ENCODE results near the gene LRRC72.
"Not testable (repeated sequence)": the region's sequence is repeated elsewhere in the genome, so short reads cannot be mapped to it uniquely, and the experiment has no call there.

The LRRC72 gene

GRCh38 chr7:16502303-16502702 is 24.3 kb upstream of the LRRC72 start:
- Histone ChIP-seq H3K36me3 (ENCODE audit: control insufficient read depth in 1 of 2, insufficient read depth in 2 of 2, low read length in 2 of 2) (no peaks in the 10 kb centered on the region), H3K27ac (ENCODE audit: low read depth, low read length) (no peak overlapping the region), H3K27me3 (ENCODE audit: control insufficient read depth in 1 of 2, insufficient read depth in 2 of 2, low read length in 2 of 2) (no peaks in the 10 kb centered on the region), H3K9me3 (ENCODE audit: control insufficient read depth in 1 of 2, low read length in 2 of 2) (no peaks in the 10 kb centered on the region), H3K9ac (ENCODE audit: low read depth in 1 of 2, low read length in 2 of 2) (no peak overlapping the region), H3K4me3 (ENCODE audit: low read depth in 1 of 2, low read length in 2 of 2) (no peak overlapping the region), H3K4me1 (ENCODE audit: control insufficient read depth in 1 of 2, insufficient read depth in 2 of 2, low read length in 2 of 2) (no peaks in the 10 kb centered on the region)

- Histone ChIP-seq H3K27ac (ENCODE audit: low read depth, low read length) (no peak overlapping the region), H3K9ac (ENCODE audit: low read depth in 1 of 2, low read length in 2 of 2) (no peak overlapping the region), H3K9me3 (ENCODE audit: control insufficient read depth in 1 of 2, low read length in 2 of 2) (no peaks in the 10 kb centered on the region)
These were observed 22.6 kb upstream of the LRRC72 start for GRCh38 chr7:16504019-16504418.

GRCh38 chr7:16506422-16506821 is 20.2 kb upstream of the LRRC72 start:
- not testable (repeated sequence) for H3K36me3 ChIP-seq (ENCODE audit: control insufficient read depth in 1 of 2, insufficient read depth in 2 of 2, low read length in 2 of 2); H3K4me3 ChIP-seq (ENCODE audit: low read depth in 1 of 2, low read length in 2 of 2); H3K9ac ChIP-seq (ENCODE audit: low read depth in 1 of 2, low read length in 2 of 2); H3K4me1 ChIP-seq (ENCODE audit: control insufficient read depth in 1 of 2, insufficient read depth in 2 of 2, low read length in 2 of 2); H3K27me3 ChIP-seq (ENCODE audit: control insufficient read depth in 1 of 2, insufficient read depth in 2 of 2, low read length in 2 of 2); H3K27ac ChIP-seq (ENCODE audit: low read depth, low read length); H3K9me3 ChIP-seq (ENCODE audit: control insufficient read depth in 1 of 2, low read length in 2 of 2)

More at GRCh38 chr7:16504019-16504418, 22.6 kb upstream of the LRRC72 start:
- no peaks in the 10 kb centered on the region for H3K4me1 ChIP-seq (ENCODE audit: control insufficient read depth in 1 of 2, insufficient read depth in 2 of 2, low read length in 2 of 2)
- H3K27me3 ChIP-seq (ENCODE audit: control insufficient read depth in 1 of 2, insufficient read depth in 2 of 2, low read length in 2 of 2): no peaks in the 10 kb centered on the region
- no peak overlapping the region for H3K4me3 ChIP-seq (ENCODE audit: low read depth in 1 of 2, low read length in 2 of 2)
- H3K36me3 ChIP-seq (ENCODE audit: control insufficient read depth in 1 of 2, insufficient read depth in 2 of 2, low read length in 2 of 2): no peaks in the 10 kb centered on the region

- H3K27me3 ChIP-seq (ENCODE audit: control insufficient read depth in 1 of 2, insufficient read depth in 2 of 2, low read length in 2 of 2): no peaks in the 10 kb centered on the region
- no peak overlapping the region for H3K9ac ChIP-seq (ENCODE audit: low read depth in 1 of 2, low read length in 2 of 2)
- H3K4me3 ChIP-seq (ENCODE audit: low read depth in 1 of 2, low read length in 2 of 2): no peak overlapping the region
- H3K4me1 ChIP-seq (ENCODE audit: control insufficient read depth in 1 of 2, insufficient read depth in 2 of 2, low read length in 2 of 2): no peaks in the 10 kb centered on the region
- H3K9me3 ChIP-seq (ENCODE audit: control insufficient read depth in 1 of 2, low read length in 2 of 2): no peaks in the 10 kb centered on the region
- no peaks in the 10 kb centered on the region for H3K36me3 ChIP-seq (ENCODE audit: control insufficient read depth in 1 of 2, insufficient read depth in 2 of 2, low read length in 2 of 2)
- H3K27ac ChIP-seq (ENCODE audit: low read depth, low read length): no peak overlapping the region
These were observed 16.8 kb upstream of the LRRC72 start for GRCh38 chr7:16509829-16510228.

GRCh38 chr7:16511314-16511713 is 15.3 kb upstream of the LRRC72 start:
- H3K27me3 ChIP-seq (ENCODE audit: control insufficient read depth in 1 of 2, insufficient read depth in 2 of 2, low read length in 2 of 2): no peaks in the 10 kb centered on the region
- peaks cover 0 to 5% of the 10 kb centered on the region in 2 donors for H3K9me3 ChIP-seq (ENCODE audit: control insufficient read depth in 1 of 2, low read length in 2 of 2)
- no peak overlapping the region for H3K9ac ChIP-seq (ENCODE audit: low read depth in 1 of 2, low read length in 2 of 2)
- no peaks in the 10 kb centered on the region for H3K36me3 ChIP-seq (ENCODE audit: control insufficient read depth in 1 of 2, insufficient read depth in 2 of 2, low read length in 2 of 2)
- no peak overlapping the region for H3K4me3 ChIP-seq (ENCODE audit: low read depth in 1 of 2, low read length in 2 of 2)
- no peaks in the 10 kb centered on the region for H3K4me1 ChIP-seq (ENCODE audit: control insufficient read depth in 1 of 2, insufficient read depth in 2 of 2, low read length in 2 of 2)
- H3K27ac ChIP-seq (ENCODE audit: low read depth, low read length): no peak overlapping the region

- Histone ChIP-seq H3K27me3 (ENCODE audit: control insufficient read depth in 1 of 2, insufficient read depth in 2 of 2, low read length in 2 of 2) (no peaks in the 10 kb centered on the region), H3K36me3 (ENCODE audit: control insufficient read depth in 1 of 2, insufficient read depth in 2 of 2, low read length in 2 of 2) (no peaks in the 10 kb centered on the region), H3K27ac (ENCODE audit: low read depth, low read length) (no peak overlapping the region), H3K4me3 (ENCODE audit: low read depth in 1 of 2, low read length in 2 of 2) (no peak overlapping the region), H3K9ac (ENCODE audit: low read depth in 1 of 2, low read length in 2 of 2) (no peak overlapping the region), H3K9me3 (ENCODE audit: control insufficient read depth in 1 of 2, low read length in 2 of 2) (peaks cover 0 to 5% of the 10 kb centered on the region in 2 donors), H3K4me1 (ENCODE audit: control insufficient read depth in 1 of 2, insufficient read depth in 2 of 2, low read length in 2 of 2) (no peaks in the 10 kb centered on the region)
These were observed 14.5 kb upstream of the LRRC72 start for GRCh38 chr7:16512097-16512496.

- no peaks in the 10 kb centered on the region for H3K27me3 ChIP-seq (ENCODE audit: control insufficient read depth in 1 of 2, insufficient read depth in 2 of 2, low read length in 2 of 2)
- no peaks in the 10 kb centered on the region for H3K36me3 ChIP-seq (ENCODE audit: control insufficient read depth in 1 of 2, insufficient read depth in 2 of 2, low read length in 2 of 2)
- H3K4me1 ChIP-seq (ENCODE audit: control insufficient read depth in 1 of 2, insufficient read depth in 2 of 2, low read length in 2 of 2): no peaks in the 10 kb centered on the region
- no peak overlapping the region for H3K4me3 ChIP-seq (ENCODE audit: low read depth in 1 of 2, low read length in 2 of 2)
- H3K27ac ChIP-seq (ENCODE audit: low read depth, low read length): no peak overlapping the region
- no peak overlapping the region for H3K9ac ChIP-seq (ENCODE audit: low read depth in 1 of 2, low read length in 2 of 2)
- peaks cover 0 to 5% of the 10 kb centered on the region in 2 donors for H3K9me3 ChIP-seq (ENCODE audit: control insufficient read depth in 1 of 2, low read length in 2 of 2)
These were observed 12.4 kb upstream of the LRRC72 start for GRCh38 chr7:16514271-16514670.

GRCh38 chr7:16514729-16515128 is 11.9 kb upstream of the LRRC72 start:
- Histone ChIP-seq H3K4me3 (ENCODE audit: low read depth in 1 of 2, low read length in 2 of 2) (no peak overlapping the region), H3K27ac (ENCODE audit: low read depth, low read length) (no peak overlapping the region), H3K4me1 (ENCODE audit: control insufficient read depth in 1 of 2, insufficient read depth in 2 of 2, low read length in 2 of 2) (no peaks in the 10 kb centered on the region), H3K9ac (ENCODE audit: low read depth in 1 of 2, low read length in 2 of 2) (no peak overlapping the region), H3K36me3 (ENCODE audit: control insufficient read depth in 1 of 2, insufficient read depth in 2 of 2, low read length in 2 of 2) (no peaks in the 10 kb centered on the region), H3K9me3 (ENCODE audit: control insufficient read depth in 1 of 2, low read length in 2 of 2) (peaks cover 0 to 5% of the 10 kb centered on the region in 2 donors), H3K27me3 (ENCODE audit: control insufficient read depth in 1 of 2, insufficient read depth in 2 of 2, low read length in 2 of 2) (no peaks in the 10 kb centered on the region)

GRCh38 chr7:16515785-16516685 is 10.6 kb upstream of the LRRC72 start:
- Histone ChIP-seq H3K4me1 (ENCODE audit: control insufficient read depth in 1 of 2, insufficient read depth in 2 of 2, low read length in 2 of 2) (no peaks in the 10 kb centered on the region), H3K9me3 (ENCODE audit: control insufficient read depth in 1 of 2, low read length in 2 of 2) (peaks cover 0 to 5% of the 10 kb centered on the region in 2 donors), H3K27ac (ENCODE audit: low read depth, low read length) (no peak overlapping the region), H3K9ac (ENCODE audit: low read depth in 1 of 2, low read length in 2 of 2) (no peak overlapping the region), H3K27me3 (ENCODE audit: control insufficient read depth in 1 of 2, insufficient read depth in 2 of 2, low read length in 2 of 2) (no peaks in the 10 kb centered on the region), H3K4me3 (ENCODE audit: low read depth in 1 of 2, low read length in 2 of 2) (no peak overlapping the region), H3K36me3 (ENCODE audit: control insufficient read depth in 1 of 2, insufficient read depth in 2 of 2, low read length in 2 of 2) (no peaks in the 10 kb centered on the region)

GRCh38 chr7:16519985-16520384 is 6.6 kb upstream of the LRRC72 start:
- H3K4me1 ChIP-seq (ENCODE audit: control insufficient read depth in 1 of 2, insufficient read depth in 2 of 2, low read length in 2 of 2); H3K27ac ChIP-seq (ENCODE audit: low read depth, low read length): not testable (repeated sequence)

More at GRCh38 chr7:16519985-16520384, 6.6 kb upstream of the LRRC72 start:
- H3K36me3 ChIP-seq (ENCODE audit: control insufficient read depth in 1 of 2, insufficient read depth in 2 of 2, low read length in 2 of 2); H3K9me3 ChIP-seq (ENCODE audit: control insufficient read depth in 1 of 2, low read length in 2 of 2); H3K27me3 ChIP-seq (ENCODE audit: control insufficient read depth in 1 of 2, insufficient read depth in 2 of 2, low read length in 2 of 2); H3K9ac ChIP-seq (ENCODE audit: low read depth in 1 of 2, low read length in 2 of 2); H3K4me3 ChIP-seq (ENCODE audit: low read depth in 1 of 2, low read length in 2 of 2): not testable (repeated sequence)
